WTC11 (cell line): ENCODE results near the gene ZNF592.

Source experiments
- ZNF219 ChIP-seq: sonication (generic); formaldehyde crosslinking; IDR thresholded peaks from 2 replicates; pipeline ENCODE4 v1.8.0; 2023; ENCODE audit warnings: missing genetic modification reagents, mild to moderate bottlenecking, borderline replicate concordance
- TF ChIP-seq, protein P1 (sequence below): sonication (generic); formaldehyde crosslinking; IDR thresholded peaks from 2 replicates; pipeline ENCODE4 v1.8.0; 2022; ENCODE audit warnings: mild to moderate bottlenecking, missing genetic modification reagents

- TF ChIP-seq ZNF219 (CRISPR knock-in tag) = no peak
- TF ChIP-seq, protein P1, sequence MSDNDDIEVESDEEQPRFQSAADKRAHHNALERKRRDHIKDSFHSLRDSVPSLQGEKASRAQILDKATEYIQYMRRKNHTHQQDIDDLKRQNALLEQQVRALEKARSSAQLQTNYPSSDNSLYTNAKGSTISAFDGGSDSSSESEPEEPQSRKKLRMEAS (CRISPR knock-in tag) = no peak
Measured at GRCh38 chr15:84715441-84716035, 32.9 kb upstream of the ZNF592 start.
